T follicular helper cell (primary cell): ENCODE measurements around the gene KRTAP10-2.
A peak's percentile ranks its signal among the peaks of the same experiment; 100 is the strongest.
"Not testable (repeated sequence)": the region's sequence is repeated elsewhere in the genome, so short reads cannot be mapped to it uniquely, and the experiment has no call there.

Experiments
- DNase-seq: peaks from one replicate; pipeline ENCODE4 v3.0.0-alpha.2; 2020; ENCODE audit warnings: low read depth

The KRTAP10-2 gene

GRCh38 chr21:44513389-44514217, 37.7 kb downstream of the KRTAP10-2 start:
- no peak for DNase-seq

- DNase-seq = no peak
Observed at GRCh38 chr21:44512496-44513388, 38.6 kb downstream of the KRTAP10-2 start.

GRCh38 chr21:44511938-44512275, 39.4 kb downstream of the KRTAP10-2 start:
- no peak for DNase-seq

GRCh38 chr21:44511219-44511937, 39.9 kb downstream of the KRTAP10-2 start:
- DNase-seq = no peak

- DNase-seq = peak; percentile 79
Observed at GRCh38 chr21:44510508-44511218, 40.6 kb downstream of the KRTAP10-2 start.

GRCh38 chr21:44510109-44510507, 41.2 kb downstream of the KRTAP10-2 start:
- DNase-seq = no peak

GRCh38 chr21:44509539-44509938, 41.8 kb downstream of the KRTAP10-2 start:
- no peak for DNase-seq

- no peak for DNase-seq
Observed at GRCh38 chr21:44508711-44509445, 42.4 kb downstream of the KRTAP10-2 start.

- DNase-seq = no peak
Observed at GRCh38 chr21:44508426-44508710, 42.9 kb downstream of the KRTAP10-2 start.

GRCh38 chr21:44507673-44508425, 43.5 kb downstream of the KRTAP10-2 start:
- no peak for DNase-seq

GRCh38 chr21:44506279-44507255, 44.7 kb downstream of the KRTAP10-2 start:
- no peak for DNase-seq

GRCh38 chr21:44505673-44506278, 45.5 kb downstream of the KRTAP10-2 start:
- DNase-seq = no peak

GRCh38 chr21:44503901-44504399, 47.4 kb downstream of the KRTAP10-2 start:
- no peak for DNase-seq

GRCh38 chr21:44503006-44503889, 48.1 kb downstream of the KRTAP10-2 start:
- DNase-seq = not testable (repeated sequence)

- DNase-seq = no peak
Observed at GRCh38 chr21:44502171-44502958, 48.9 kb downstream of the KRTAP10-2 start.
